ENCODE data around the gene HNF1A.

- TF ChIP-seq CTCF (conservative IDR thresholded peaks at IDR 0.05 in 1 of 2, IDR thresholded peaks at IDR 0.05 in 1 of 2; ENCODE audit: extremely low read depth in 1 of 2, insufficient read depth in 1 of 2, low read depth in 1 of 2, low read length in 2 of 2): no peak
- no peak for TF ChIP-seq EZH2 (IDR thresholded peaks at IDR 0.05; ENCODE audit: borderline replicate concordance, low read length)
These were observed 21.1 kb downstream of the HNF1A start for GRCh38 chr12:120999191-121000120.

Measured in mammary epithelial cell (primary cell).